Endothelial cell of umbilical vein (primary cell): Measurements from ENCODE around the gene RNF111.

Source experiments
- EZH2 ChIP-seq: IDR thresholded peaks from 2 replicates; pipeline ENCODE4 v1.6.1; 2012; ENCODE audit warnings: borderline replicate concordance, low read depth, mild to moderate bottlenecking, moderate library complexity, low read length, inconsistent platforms; ENCODE audit not compliant: severe bottlenecking
- FOS ChIP-seq: IDR thresholded peaks from 2 replicates; pipeline ENCODE4 v1.6.1; 2011; ENCODE audit warnings: mild to moderate bottlenecking, low read length, moderate library complexity, borderline replicate concordance; ENCODE audit not compliant: insufficient read depth
- GATA2 ChIP-seq: IDR thresholded peaks from 2 replicates; pipeline ENCODE4 v1.7.0; 2011; ENCODE audit warnings: low read depth, mild to moderate bottlenecking, moderate library complexity, mixed read lengths, low read length; ENCODE audit not compliant: insufficient read length, insufficient read depth
- JUN ChIP-seq: IDR thresholded peaks from 2 replicates; pipeline ENCODE4 v1.6.1; 2011; ENCODE audit warnings: borderline replicate concordance, low read depth; ENCODE audit not compliant: insufficient read length, insufficient read depth
- MYC ChIP-seq: IDR thresholded peaks from one replicate; pipeline ENCODE4 v1.6.1; 2011; ENCODE audit warnings: mild to moderate bottlenecking, low read depth, low read length
- POLR2A ChIP-seq: IDR thresholded peaks from 2 replicates; pipeline ENCODE4 v1.6.1; 2012; ENCODE audit warnings: low read depth, mild to moderate bottlenecking, control low read depth, low read length
- POLR2AphosphoS5 ChIP-seq: IDR thresholded peaks from 2 replicates; pipeline ENCODE4 v1.6.1; 2012; ENCODE audit warnings: low read depth, mild to moderate bottlenecking, control low read depth, low read length, moderate library complexity; ENCODE audit not compliant: insufficient read depth
- TF ChIP-seq, protein P1 (sequence below), 2 donors: IDR thresholded peaks; 1 replicate in 1 of 2; 2 replicates in 1 of 2; pipeline ENCODE4 v1.5.1; 2011; ENCODE audit warnings: low read length in 2 of 2, mild to moderate bottlenecking in 2 of 2, moderate library complexity in 2 of 2, control low read depth in 1 of 2, inconsistent platforms in 1 of 2, low read depth in 1 of 2; ENCODE audit not compliant: insufficient read depth in 1 of 2; ENCODE audit errors: extremely low read depth in 1 of 2

DNA sequence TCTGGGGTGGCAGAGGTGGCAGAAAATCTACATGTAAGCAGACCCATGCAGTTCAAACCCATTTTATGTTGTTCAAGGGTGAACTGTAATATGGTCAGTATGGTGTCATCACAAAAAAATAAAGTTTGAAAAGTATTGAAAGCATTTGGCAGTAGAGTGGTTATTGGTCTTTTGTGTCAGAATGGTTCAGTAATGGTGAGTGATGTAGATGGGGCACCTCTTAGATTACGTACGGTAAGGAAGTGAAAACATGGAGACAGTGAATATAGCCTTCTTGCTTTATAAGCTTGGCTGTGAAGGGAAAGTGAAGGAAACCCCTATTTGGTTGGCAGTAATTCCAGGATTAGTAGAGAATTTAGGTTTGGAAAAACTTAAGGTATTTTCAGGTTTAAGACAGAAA, 100.3 kb downstream of the RNF111 start:
- TF ChIP-seq, protein P1, sequence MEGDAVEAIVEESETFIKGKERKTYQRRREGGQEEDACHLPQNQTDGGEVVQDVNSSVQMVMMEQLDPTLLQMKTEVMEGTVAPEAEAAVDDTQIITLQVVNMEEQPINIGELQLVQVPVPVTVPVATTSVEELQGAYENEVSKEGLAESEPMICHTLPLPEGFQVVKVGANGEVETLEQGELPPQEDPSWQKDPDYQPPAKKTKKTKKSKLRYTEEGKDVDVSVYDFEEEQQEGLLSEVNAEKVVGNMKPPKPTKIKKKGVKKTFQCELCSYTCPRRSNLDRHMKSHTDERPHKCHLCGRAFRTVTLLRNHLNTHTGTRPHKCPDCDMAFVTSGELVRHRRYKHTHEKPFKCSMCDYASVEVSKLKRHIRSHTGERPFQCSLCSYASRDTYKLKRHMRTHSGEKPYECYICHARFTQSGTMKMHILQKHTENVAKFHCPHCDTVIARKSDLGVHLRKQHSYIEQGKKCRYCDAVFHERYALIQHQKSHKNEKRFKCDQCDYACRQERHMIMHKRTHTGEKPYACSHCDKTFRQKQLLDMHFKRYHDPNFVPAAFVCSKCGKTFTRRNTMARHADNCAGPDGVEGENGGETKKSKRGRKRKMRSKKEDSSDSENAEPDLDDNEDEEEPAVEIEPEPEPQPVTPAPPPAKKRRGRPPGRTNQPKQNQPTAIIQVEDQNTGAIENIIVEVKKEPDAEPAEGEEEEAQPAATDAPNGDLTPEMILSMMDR (IDR thresholded peaks at IDR 0.05; ENCODE audit: extremely low read depth in 1 of 2, insufficient read depth in 1 of 2, low read depth in 1 of 2, low read length in 2 of 2): no peak
- TF ChIP-seq EZH2 (no peak), POLR2AphosphoS5 (no peak), POLR2A (no peak), MYC (no peak), JUN (no peak), FOS (no peak), GATA2 (no peak)
